Neural progenitor cell (in vitro differentiated cells): ENCODE results near the gene HES7. TPM values are rescaled to one million over a fixed set of nuclear protein-coding genes. Genes with fewer than 3 reads are reported as not detected.
A peak's percentile ranks its signal among the peaks of the same experiment; 100 is the strongest.

ENCODE experiments used
- DNase-seq: peaks from one replicate; pipeline ENCODE4 v3.0.0-alpha.2; 2016; ENCODE audit warnings: low spot score
- H2AFZ ChIP-seq: fragments of 200-600 bp; sonication (generic); replicated peaks from 2 replicates; pipeline ENCODE4 v1.6.1; 2016; ENCODE audit warnings: antibody characterized with exemption
- H3F3A ChIP-seq: fragments of 200-600 bp; sonication (generic); 2 replicates; pipeline ENCODE4 v1.6.1; 2016; ENCODE audit warnings: antibody characterized with exemption, low read depth
- H3K27ac ChIP-seq: fragments of 200-600 bp; sonication (generic); 2 replicates; pipeline ENCODE4 v1.5.1; 2016; ENCODE audit warnings: mild to moderate bottlenecking
- H3K27me3 ChIP-seq: fragments of 200-600 bp; sonication (generic); 2 replicates; pipeline ENCODE4 v1.6.1; 2016; ENCODE audit warnings: mild to moderate bottlenecking, moderate library complexity
- H3K36me3 ChIP-seq: fragments of 200-600 bp; sonication (generic); 2 replicates; pipeline ENCODE4 v1.5.1; 2016
- H3K4me1 ChIP-seq: fragments of 200-600 bp; sonication (generic); 2 replicates; pipeline ENCODE4 v1.6.1; 2016; ENCODE audit warnings: mixed run types
- H3K4me2 ChIP-seq: fragments of 200-600 bp; sonication (generic); 2 replicates; pipeline ENCODE4 v1.6.1; 2016
- H3K4me3 ChIP-seq: fragments of 200-600 bp; sonication (generic); 2 replicates; pipeline ENCODE4 v1.5.1; 2016
- H3K79me2 ChIP-seq: fragments of 200-600 bp; sonication (generic); 2 replicates; pipeline ENCODE4 v1.6.1; 2016; ENCODE audit warnings: low read depth
- H3K9ac ChIP-seq: fragments of 200-600 bp; sonication (generic); 2 replicates; pipeline ENCODE4 v1.6.1; 2016
- H3K9me3 ChIP-seq: fragments of 200-600 bp; sonication (generic); 2 replicates; pipeline ENCODE4 v1.5.1; 2016; ENCODE audit warnings: low read depth
- H4K20me1 ChIP-seq: fragments of 200-600 bp; sonication (generic); 2 replicates; pipeline ENCODE4 v1.6.1; 2016; ENCODE audit warnings: low read depth
- H3K27ac Mint-ChIP-seq: 3 replicates; pipeline ENCODE4 v1.8.0; 2021; ENCODE audit warnings: mixed read lengths
- H3K27me3 Mint-ChIP-seq: 2 replicates; pipeline ENCODE4 v1.8.0; 2022; ENCODE audit warnings: low read depth, mild to moderate bottlenecking, inconsistent platforms, moderate library complexity, mixed read lengths; ENCODE audit not compliant: insufficient read depth
- H3K36me3 Mint-ChIP-seq: 3 replicates; pipeline ENCODE4 v1.8.0; 2021; ENCODE audit warnings: mixed read lengths
- H3K4me1 Mint-ChIP-seq: 3 replicates; pipeline ENCODE4 v1.8.0; 2021; ENCODE audit warnings: mixed read lengths
- H3K4me3 Mint-ChIP-seq: 3 replicates; pipeline ENCODE4 v1.8.0; 2021; ENCODE audit warnings: mild to moderate bottlenecking, moderate library complexity, mixed read lengths
- H3K9me3 Mint-ChIP-seq: 3 replicates; pipeline ENCODE4 v1.8.0; 2020; ENCODE audit warnings: mixed read lengths
- CTCF ChIP-seq: fragments of 200-600 bp; sonication (generic); IDR thresholded peaks from 2 replicates; pipeline ENCODE4 v1.5.1; 2017; ENCODE audit warnings: antibody characterized with exemption, mild to moderate bottlenecking
- EZH2 ChIP-seq: fragments of 200-600 bp; sonication (generic); IDR thresholded peaks from 2 replicates; pipeline ENCODE4 v1.6.1; 2017; ENCODE audit warnings: antibody characterized with exemption, mild to moderate bottlenecking, moderate library complexity
- EZH2phosphoT487 ChIP-seq: fragments of 200-600 bp; sonication (generic); IDR thresholded peaks from 2 replicates; pipeline ENCODE4 v1.6.1; 2017; ENCODE audit warnings: antibody characterized with exemption
- total RNA-seq: library from RNA; depleted of rRNA; stranded (reverse); fragments of >200 nt; gene quantifications from 2 replicates; pipeline ENCODE4 v1.2.3, GENCODE V29; 2015; ENCODE audit warnings: low replicate concordance

Gene HES7
- total RNA-seq, 1 donor from 2014 or later, result not detected

- H3K27ac ChIP-seq, result no peak overlapping the region
- H3K4me3 ChIP-seq, result no peak overlapping the region
- H3K27me3 ChIP-seq, result no peaks in the 10 kb centered on the region
Observed at GRCh38 chr17:8160741-8161221, 36.9 kb upstream of the HES7 start.

GRCh38 chr17:8160224-8160577 is 36.3 kb upstream of the HES7 start:
- Mint-ChIP-seq H3K4me1 (peaks cover 36% of the 10 kb centered on the region), H3K27ac (peak overlapping the region; percentile 46), H3K9me3 (no peaks in the 10 kb centered on the region), H3K4me3 (peak overlapping the region; percentile 68), H3K27me3 (peaks cover 6% of the 10 kb centered on the region), H3K36me3 (peaks cover 7% of the 10 kb centered on the region)
- Histone ChIP-seq H3K9ac (no peak overlapping the region), H3K36me3 (peaks cover 4% of the 10 kb centered on the region), H3K27ac (no peak overlapping the region), H3K4me3 (no peak overlapping the region), H3K27me3 (no peaks in the 10 kb centered on the region), H4K20me1 (peaks cover 39% of the 10 kb centered on the region), H2AFZ (no peak overlapping the region), H3K79me2 (peaks cover 19% of the 10 kb centered on the region), H3K4me2 (no peak overlapping the region), H3F3A (peaks cover 65% of the 10 kb centered on the region), H3K9me3 (no peaks in the 10 kb centered on the region), H3K4me1 (peaks cover 24% of the 10 kb centered on the region)
- DNase-seq, result no peak
- TF ChIP-seq EZH2phosphoT487 (no peak), EZH2 (no peak), CTCF (no peak)

More at GRCh38 chr17:8160741-8161221, 36.9 kb upstream of the HES7 start:
- Histone ChIP-seq H3K9ac (no peak overlapping the region), H3K36me3 (peaks cover 4% of the 10 kb centered on the region), H4K20me1 (peaks cover 39% of the 10 kb centered on the region), H3K9me3 (no peaks in the 10 kb centered on the region), H3K4me1 (peaks cover 19% of the 10 kb centered on the region), H3K79me2 (peaks cover 19% of the 10 kb centered on the region), H3F3A (peaks cover 59% of the 10 kb centered on the region), H2AFZ (no peak overlapping the region), H3K4me2 (no peak overlapping the region)
- no peak for DNase-seq
- Mint-ChIP-seq H3K4me1 (peaks cover 36% of the 10 kb centered on the region), H3K36me3 (peaks cover 7% of the 10 kb centered on the region), H3K4me3 (peak overlapping the region; percentile 88), H3K9me3 (no peaks in the 10 kb centered on the region), H3K27me3 (peaks cover 2% of the 10 kb centered on the region), H3K27ac (no peak overlapping the region)
- no peak for TF ChIP-seq CTCF
- no peak for TF ChIP-seq EZH2
- no peak for TF ChIP-seq EZH2phosphoT487

- no peak for TF ChIP-seq EZH2
- no peak for TF ChIP-seq EZH2phosphoT487
- no peak for TF ChIP-seq CTCF
- H3K36me3 ChIP-seq, result peaks cover 4% of the 10 kb centered on the region
- peaks cover 7% of the 10 kb centered on the region for H3K36me3 Mint-ChIP-seq
- H3K27ac ChIP-seq, result no peak overlapping the region
- H3K4me2 ChIP-seq, result no peak overlapping the region
- peaks cover 3% of the 10 kb centered on the region for H3K27me3 Mint-ChIP-seq
- peaks cover 69% of the 10 kb centered on the region for H3F3A ChIP-seq
- peak overlapping the region; percentile 62 for H3K4me3 Mint-ChIP-seq
- no peak overlapping the region for H3K9ac ChIP-seq
- no peak overlapping the region for H3K4me3 ChIP-seq
- no peaks in the 10 kb centered on the region for H3K27me3 ChIP-seq
- peaks cover 30% of the 10 kb centered on the region for H3K4me1 ChIP-seq
- H4K20me1 ChIP-seq, result peaks cover 39% of the 10 kb centered on the region
- no peaks in the 10 kb centered on the region for H3K9me3 ChIP-seq
- H3K4me1 Mint-ChIP-seq, result peaks cover 31% of the 10 kb centered on the region
- no peak overlapping the region for H3K27ac Mint-ChIP-seq
- peaks cover 19% of the 10 kb centered on the region for H3K79me2 ChIP-seq
- no peak for DNase-seq
- no peak overlapping the region for H2AFZ ChIP-seq
- H3K9me3 Mint-ChIP-seq, result no peaks in the 10 kb centered on the region
Observed at GRCh38 chr17:8159459-8160223, 35.7 kb upstream of the HES7 start.
